NOMO-1 treated with dmso at 0.1 percent for 144 hours (cell line): ENCODE data around the gene PLET1.
"Not testable (repeated sequence)": the region's sequence is repeated elsewhere in the genome, so short reads cannot be mapped to it uniquely, and the experiment has no call there.

Experiments used
- DNase-seq: peaks from one replicate; lab custom pipeline; 2025; ENCODE audit not compliant: unreplicated experiment; lab: John Stamatoyannopoulos, UW

The PLET1 gene

GRCh38 chr11:112215621-112216020 lies 45.0 kb downstream of the PLET1 start:
- DNase-seq = no peak

GRCh38 chr11:112213753-112214152 lies 46.9 kb downstream of the PLET1 start:
- DNase-seq = no peak

- DNase-seq = no peak
These were observed 48.0 kb downstream of the PLET1 start for GRCh38 chr11:112212710-112213109.

- DNase-seq = no peak
These were observed 48.4 kb downstream of the PLET1 start for GRCh38 chr11:112212290-112212689.

GRCh38 chr11:112211536-112211935 lies 49.1 kb downstream of the PLET1 start:
- DNase-seq = no peak

GRCh38 chr11:112210890-112211289 lies 49.8 kb downstream of the PLET1 start:
- DNase-seq = no peak

GRCh38 chr11:112206071-112206470 lies 54.6 kb downstream of the PLET1 start:
- no peak for DNase-seq

GRCh38 chr11:112200252-112200651 lies 60.4 kb downstream of the PLET1 start:
- no peak for DNase-seq

- DNase-seq = not testable (repeated sequence)
These were observed 61.6 kb downstream of the PLET1 start for GRCh38 chr11:112199101-112199500.
